Nephron progenitor cell (in vitro differentiated cells): ENCODE data around the gene TLE1.

Experiments
- DNase-seq: peaks from one replicate; pipeline ENCODE4 v3.0.0; 2021
- H3K27ac Mint-ChIP-seq: 2 replicates; pipeline ENCODE4 v1.8.0; 2021; ENCODE audit warnings: mild to moderate bottlenecking, moderate library complexity, mixed read lengths
- H3K27me3 Mint-ChIP-seq: 2 replicates; pipeline ENCODE4 v1.8.0; 2021; ENCODE audit warnings: mild to moderate bottlenecking, low read depth, mixed read lengths; ENCODE audit not compliant: poor library complexity
- H3K36me3 Mint-ChIP-seq: 2 replicates; pipeline ENCODE4 v1.8.0; 2021; ENCODE audit warnings: low read depth, mixed read lengths
- H3K4me1 Mint-ChIP-seq: 2 replicates; pipeline ENCODE4 v1.8.0; 2021; ENCODE audit warnings: mixed read lengths
- H3K4me3 Mint-ChIP-seq: 2 replicates; pipeline ENCODE4 v1.8.0; 2021; ENCODE audit warnings: mild to moderate bottlenecking, moderate library complexity, mixed read lengths
- H3K9me3 Mint-ChIP-seq: 2 replicates; pipeline ENCODE4 v1.8.0; 2021; ENCODE audit warnings: mild to moderate bottlenecking, moderate library complexity, mixed read lengths
- CTCF ChIP-seq: fragments of 200-600 bp; sonication (generic); IDR thresholded peaks from 2 replicates; pipeline ENCODE4 v1.5.0; 2021; ENCODE audit warnings: antibody characterized with exemption

Gene TLE1

GRCh38 chr9:81665322-81665871 is 23.9 kb downstream of the TLE1 start:
- DNase-seq = no peak
- H3K27ac Mint-ChIP-seq = peak overlapping the region; percentile 55
- H3K4me1 Mint-ChIP-seq = peaks cover 72% of the 10 kb centered on the region
- no peaks in the 10 kb centered on the region for H3K9me3 Mint-ChIP-seq
- TF ChIP-seq CTCF = no peak
- peak overlapping the region; percentile 28 for H3K4me3 Mint-ChIP-seq
- peaks cover 81% of the 10 kb centered on the region for H3K36me3 Mint-ChIP-seq
- no peaks in the 10 kb centered on the region for H3K27me3 Mint-ChIP-seq

GRCh38 chr9:81664638-81665222 is 24.6 kb downstream of the TLE1 start:
- Mint-ChIP-seq H3K27ac (peak overlapping the region; percentile 55), H3K9me3 (no peaks in the 10 kb centered on the region), H3K4me1 (peaks cover 66% of the 10 kb centered on the region), H3K36me3 (peaks cover 80% of the 10 kb centered on the region), H3K4me3 (peak overlapping the region; percentile 28), H3K27me3 (no peaks in the 10 kb centered on the region)
- no peak for DNase-seq
- no peak for TF ChIP-seq CTCF

GRCh38 chr9:81661339-81661738 is 28.0 kb downstream of the TLE1 start:
- no peak for DNase-seq
- H3K36me3 Mint-ChIP-seq = peaks cover 87% of the 10 kb centered on the region
- peaks cover 49% of the 10 kb centered on the region for H3K4me1 Mint-ChIP-seq
- no peak overlapping the region for H3K27ac Mint-ChIP-seq
- H3K27me3 Mint-ChIP-seq = no peaks in the 10 kb centered on the region
- no peak overlapping the region for H3K4me3 Mint-ChIP-seq
- no peak for TF ChIP-seq CTCF
- no peaks in the 10 kb centered on the region for H3K9me3 Mint-ChIP-seq

GRCh38 chr9:81656871-81657337 is 32.4 kb downstream of the TLE1 start:
- Mint-ChIP-seq H3K27me3 (peaks cover 4% of the 10 kb centered on the region), H3K4me1 (peaks cover 37% of the 10 kb centered on the region), H3K4me3 (no peak overlapping the region), H3K36me3 (peaks cover 88% of the 10 kb centered on the region), H3K9me3 (no peaks in the 10 kb centered on the region), H3K27ac (no peak overlapping the region)
- TF ChIP-seq CTCF = no peak
- DNase-seq = no peak

GRCh38 chr9:81656004-81656403 is 33.3 kb downstream of the TLE1 start:
- no peak overlapping the region for H3K27ac Mint-ChIP-seq
- H3K27me3 Mint-ChIP-seq = peaks cover 4% of the 10 kb centered on the region
- H3K9me3 Mint-ChIP-seq = no peaks in the 10 kb centered on the region
- H3K4me3 Mint-ChIP-seq = no peak overlapping the region
- peaks cover 38% of the 10 kb centered on the region for H3K4me1 Mint-ChIP-seq
- H3K36me3 Mint-ChIP-seq = peaks cover 88% of the 10 kb centered on the region
- DNase-seq = no peak
- no peak for TF ChIP-seq CTCF

- H3K36me3 Mint-ChIP-seq = peaks cover 90% of the 10 kb centered on the region
- TF ChIP-seq CTCF = no peak
- H3K27ac Mint-ChIP-seq = no peak overlapping the region
- peaks cover 4% of the 10 kb centered on the region for H3K27me3 Mint-ChIP-seq
- peaks cover 60% of the 10 kb centered on the region for H3K4me1 Mint-ChIP-seq
- no peak overlapping the region for H3K4me3 Mint-ChIP-seq
- DNase-seq = no peak
- no peaks in the 10 kb centered on the region for H3K9me3 Mint-ChIP-seq
Observed at GRCh38 chr9:81653240-81653639, 36.1 kb downstream of the TLE1 start.
